Endothelial cell of umbilical vein (primary cell): Measurements from ENCODE around the gene PARN. TPM values are rescaled to one million over a fixed set of nuclear protein-coding genes. Genes with fewer than 3 reads are reported as not detected.

ENCODE experiments used
- BruUV-seq: library from RNA; stranded (reverse); fragments of 400-500 nt; replicated peaks from 2 replicates; lab custom pipeline; 2021; lab: Mats Ljungman, UMichigan
- CTCF ChIA-PET: fragments of 300-600, 350-600 bp; sonication (Branson Sonifier 250); formaldehyde crosslinking; loops from one replicate; lab custom pipeline; 2021; ENCODE audit warnings: antibody characterized with exemption, inconsistent platforms; lab: Charles Lee
- POLR2A ChIA-PET: fragments of 300-600, 350-600 bp; sonication (Branson Sonifier 250); formaldehyde crosslinking; loops from one replicate; lab custom pipeline; 2021; ENCODE audit warnings: antibody characterized with exemption, inconsistent platforms; lab: Charles Lee
- DNase-seq: peaks from one replicate; pipeline ENCODE4 v3.0.0-alpha.2; 2011; ENCODE audit warnings: low read depth, low spot score
- FAIRE-seq: peaks from 2 replicates; lab custom pipeline; 2011; peaks lifted over from hg19 to GRCh38; lab: Jason Lieb, UNC
- H2AFZ ChIP-seq: 2 replicates; pipeline ENCODE4 v1.6.0; 2012; ENCODE audit warnings: low read depth, low read length, control low read depth, inconsistent platforms
- H3K27ac ChIP-seq: 2 replicates; pipeline ENCODE4 v1.5.1; 2011; ENCODE audit warnings: low read depth, mild to moderate bottlenecking, control low read depth, low read length, moderate library complexity; ENCODE audit not compliant: insufficient read depth
- H3K27me3 ChIP-seq, 2 experiments: 2 replicates each; pipeline versions ENCODE4 v1.6.0 to v1.6.1; 2011; ENCODE audit warnings: low read length in 2 of 2, mixed read lengths in 1 of 2; ENCODE audit not compliant: control insufficient read depth in 2 of 2, insufficient read depth in 2 of 2
- H3K36me3 ChIP-seq, 2 experiments: 2 replicates in 1 of 2; 3 replicates in 1 of 2; pipeline ENCODE4 v1.5.1; 2011; ENCODE audit warnings: low read length in 2 of 2, mild to moderate bottlenecking in 1 of 2, moderate library complexity in 1 of 2; ENCODE audit not compliant: control insufficient read depth in 2 of 2, insufficient read depth in 2 of 2; ENCODE audit errors: extremely low read depth in 1 of 2
- H3K4me1 ChIP-seq: 3 replicates; pipeline ENCODE4 v1.5.1; 2011; ENCODE audit warnings: mild to moderate bottlenecking, low read length; ENCODE audit not compliant: control insufficient read depth, insufficient read depth; ENCODE audit errors: extremely low read depth
- H3K4me2 ChIP-seq: 2 replicates; pipeline ENCODE4 v1.6.1; 2011; ENCODE audit warnings: low read length, control low read depth, mixed read lengths; ENCODE audit not compliant: insufficient read depth
- H3K4me3 ChIP-seq, 3 experiments: fragments of 200-600 bp in 1 of 3; sonication (generic), shearing (Covaris generic) in 1 of 3; replicated peaks in 1 of 3; 2 replicates each; pipeline ENCODE4 v1.5.1; 2011 to 2016; ENCODE audit warnings: control low read depth in 3 of 3, low read length in 3 of 3, mild to moderate bottlenecking in 2 of 3, inconsistent platforms in 1 of 3, low read depth in 1 of 3, moderate library complexity in 1 of 3; ENCODE audit not compliant: insufficient read depth in 1 of 3
- H3K79me2 ChIP-seq: 2 replicates; pipeline ENCODE4 v1.6.0; 2012; ENCODE audit warnings: low read length, inconsistent platforms; ENCODE audit not compliant: control insufficient read depth, insufficient read depth
- H3K9ac ChIP-seq: replicated peaks from 2 replicates; pipeline ENCODE3; 2011; ENCODE audit warnings: low read length, control low read depth; ENCODE audit not compliant: insufficient read depth; ENCODE audit errors: extremely low read depth
- H3K9me1 ChIP-seq: replicated peaks from 3 replicates; pipeline ENCODE4 v1.6.0; 2011; ENCODE audit warnings: mild to moderate bottlenecking, low read length; ENCODE audit not compliant: control insufficient read depth, insufficient read depth; ENCODE audit errors: extremely low read depth
- H3K9me3 ChIP-seq: replicated peaks from 2 replicates; pipeline ENCODE4 v1.5.1; 2012; ENCODE audit warnings: low read length, inconsistent platforms; ENCODE audit not compliant: control insufficient read depth, insufficient read depth
- H4K20me1 ChIP-seq: replicated peaks from 2 replicates; pipeline ENCODE3; 2011; ENCODE audit warnings: mild to moderate bottlenecking, low read length; ENCODE audit not compliant: control insufficient read depth, insufficient read depth; ENCODE audit errors: extremely low read depth
- CTCF ChIP-seq, 2 donors: IDR thresholded peaks; 1 replicate in 1 of 2; 2 replicates in 1 of 2; pipeline ENCODE4 v1.5.1; 2011; ENCODE audit warnings: low read length in 2 of 2, mild to moderate bottlenecking in 2 of 2, moderate library complexity in 2 of 2, control low read depth in 1 of 2, inconsistent platforms in 1 of 2, low read depth in 1 of 2; ENCODE audit not compliant: insufficient read depth in 1 of 2; ENCODE audit errors: extremely low read depth in 1 of 2
- EZH2 ChIP-seq: IDR thresholded peaks from 2 replicates; pipeline ENCODE4 v1.6.1; 2012; ENCODE audit warnings: borderline replicate concordance, low read depth, mild to moderate bottlenecking, moderate library complexity, low read length, inconsistent platforms; ENCODE audit not compliant: severe bottlenecking
- FOS ChIP-seq: IDR thresholded peaks from 2 replicates; pipeline ENCODE4 v1.6.1; 2011; ENCODE audit warnings: mild to moderate bottlenecking, low read length, moderate library complexity, borderline replicate concordance; ENCODE audit not compliant: insufficient read depth
- GATA2 ChIP-seq: IDR thresholded peaks from 2 replicates; pipeline ENCODE4 v1.7.0; 2011; ENCODE audit warnings: low read depth, mild to moderate bottlenecking, moderate library complexity, mixed read lengths, low read length; ENCODE audit not compliant: insufficient read length, insufficient read depth
- JUN ChIP-seq: IDR thresholded peaks from 2 replicates; pipeline ENCODE4 v1.6.1; 2011; ENCODE audit warnings: borderline replicate concordance, low read depth; ENCODE audit not compliant: insufficient read length, insufficient read depth
- MAX ChIP-seq: IDR thresholded peaks from 2 replicates; pipeline ENCODE4 v1.6.1; 2011; ENCODE audit not compliant: insufficient read depth, insufficient read length
- MYC ChIP-seq: IDR thresholded peaks from one replicate; pipeline ENCODE4 v1.6.1; 2011; ENCODE audit warnings: mild to moderate bottlenecking, low read depth, low read length
- POLR2A ChIP-seq: IDR thresholded peaks from 2 replicates; pipeline ENCODE4 v1.6.1; 2012; ENCODE audit warnings: low read depth, mild to moderate bottlenecking, control low read depth, low read length
- POLR2AphosphoS5 ChIP-seq: IDR thresholded peaks from 2 replicates; pipeline ENCODE4 v1.6.1; 2012; ENCODE audit warnings: low read depth, mild to moderate bottlenecking, control low read depth, low read length, moderate library complexity; ENCODE audit not compliant: insufficient read depth
- dilution Hi-C: fragments of 300-500 bp; cut with MboI; formaldehyde crosslinking; loops from one replicate; pipeline ENCODE4 v1.15.0; 2019; ENCODE audit warnings: low sequenced_read_pairs; ENCODE audit not compliant: extremely low pct_ligation_motif_present
- intact Hi-C: fragments of 100-400 bp; cut with micrococcal nuclease; formaldehyde crosslinking; loops from one replicate; pipeline ENCODE4 v1.10.0; 2022
- polyA plus RNA-seq, 4 experiments: library from polyadenylated mRNA; depleted of rRNA in 3 of 4; stranded (reverse) in 3 of 4; unstranded in 1 of 4; fragments of >200 nt; gene quantifications; 2 replicates each; pipeline versions ENCODE4 v1.2.1 to v1.2.3, GENCODE V29; 2011 to 2012; ENCODE audit warnings: missing spikeins in 1 of 4
- total RNA-seq: library from RNA; stranded (reverse); gene quantifications from 2 replicates; pipeline ENCODE4 v1.2.3, GENCODE V29; 2021

Gene PARN
- total and polyA plus RNA-seq, 2 donors (not counting 3 experiments of a cell fraction or from before 2014, with no cell fraction given) = 16.9 to 24.6 TPM

GRCh38 chr16:14475370-14476139 is 154.5 kb downstream of the PARN start:
- no peak overlapping the region for H3K4me2 ChIP-seq
- no peaks in the 10 kb centered on the region for H3K79me2 ChIP-seq
- no peaks in the 10 kb centered on the region for H3K4me1 ChIP-seq
- no peaks in the 10 kb centered on the region for H3K27me3 ChIP-seq
- no peak overlapping the region for H2AFZ ChIP-seq
- dilution Hi-C loops (no loop called here), intact Hi-C loops (no loop called here)
- CTCF ChIA-PET = interaction anchor here (1.4 kb wide), 1 partner anchor 10 kb away, joined by 3 read pairs; no protein-coding TSS in a partner anchor
- H4K20me1 ChIP-seq = no peaks in the 10 kb centered on the region
- DNase-seq (no peak), FAIRE-seq (no peak)
- POLR2A ChIA-PET = interaction anchor here (0.5 kb wide), 1 partner anchor 44 kb away, joined by 6 read pairs; no protein-coding TSS in a partner anchor
- no peaks in the 10 kb centered on the region for H3K36me3 ChIP-seq
- TF ChIP-seq MAX (no peak), FOS (no peak), JUN (no peak), POLR2AphosphoS5 (no peak), CTCF (IDR thresholded peaks at IDR 0.05; ENCODE audit: extremely low read depth in 1 of 2, insufficient read depth in 1 of 2, low read depth in 1 of 2, low read length in 2 of 2) (no peak), MYC (no peak), POLR2A (no peak), EZH2 (no peak), GATA2 (no peak)
- H3K9ac ChIP-seq = no peak overlapping the region
- no peak overlapping the region for H3K27ac ChIP-seq
- no peak overlapping the region for H3K4me3 ChIP-seq
- no TSS peak for BruUV-seq
- no peaks in the 10 kb centered on the region for H3K9me3 ChIP-seq
- no peaks in the 10 kb centered on the region for H3K9me1 ChIP-seq
